Naive thymus-derived CD4-positive, alpha-beta T cell (primary cell): ENCODE results near the gene SLC6A6. TPM values are rescaled to one million over a fixed set of nuclear protein-coding genes. Genes with fewer than 3 reads are reported as not detected.

Experiments
- ATAC-seq: fragments of 150-1000 bp; cut with Tn5 transposase; 2 replicates; pipeline ENCODE4 v1.10.0; 2021; ENCODE audit warnings: mild to moderate bottlenecking, moderate library complexity
- CTCF ChIA-PET: fragments of 350-600 bp; sonication (Branson Sonifier 250); formaldehyde crosslinking; loops from one replicate; lab custom pipeline; 2021; ENCODE audit warnings: antibody characterized with exemption; lab: Charles Lee
- POLR2A ChIA-PET: fragments of 350-600 bp; sonication (Branson Sonifier 250); formaldehyde crosslinking; loops from one replicate; lab custom pipeline; 2021; ENCODE audit warnings: antibody characterized with exemption, inconsistent platforms; lab: Charles Lee
- DNase-seq, 9 donors: peaks; one replicate each; pipeline versions ENCODE4 v3.0.0 to v3.0.0-alpha.2; 2020 to 2022; ENCODE audit warnings: mixed read lengths in 1 of 9
- H3K27ac ChIP-seq: one replicate; pipeline ENCODE4 v1.7.0; 2013; ENCODE audit warnings: mild to moderate bottlenecking, low read depth, low read length, moderate library complexity
- H3K27me3 ChIP-seq, 2 donors: one replicate each; pipeline ENCODE4 v1.7.0; 2013; ENCODE audit warnings: low read length in 2 of 2, mild to moderate bottlenecking in 2 of 2, moderate library complexity in 2 of 2; ENCODE audit not compliant: control insufficient read depth in 2 of 2, insufficient read depth in 2 of 2
- H3K36me3 ChIP-seq, 3 experiments: 1 replicate in 2 of 3; 2 replicates in 1 of 3; pipeline ENCODE4 v1.7.0; 2013; ENCODE audit warnings: low read length in 3 of 3, mild to moderate bottlenecking in 3 of 3, moderate library complexity in 1 of 3; ENCODE audit not compliant: insufficient read depth in 3 of 3, control insufficient read depth in 2 of 3
- H3K4me1 ChIP-seq, 2 donors: one replicate each; pipeline ENCODE4 v1.7.0; 2013; ENCODE audit warnings: low read length in 2 of 2, mild to moderate bottlenecking in 2 of 2, moderate library complexity in 1 of 2; ENCODE audit not compliant: control insufficient read depth in 2 of 2, insufficient read depth in 2 of 2
- H3K4me3 ChIP-seq: 2 replicates; pipeline ENCODE4 v1.7.0; 2013; ENCODE audit warnings: mild to moderate bottlenecking, low read length
- H3K9me3 ChIP-seq, 3 experiments: 1 replicate in 2 of 3; 2 replicates in 1 of 3; pipeline ENCODE4 v1.7.0; 2013; ENCODE audit warnings: low read length in 3 of 3; ENCODE audit not compliant: control insufficient read depth in 2 of 3
- H3K27ac Mint-ChIP-seq, 9 donors: one replicate each; pipeline ENCODE4 v1.8.0; 2020 to 2022; ENCODE audit warnings: mixed read lengths in 9 of 9, mild to moderate bottlenecking in 8 of 9, moderate library complexity in 5 of 9, inconsistent platforms in 2 of 9
- H3K27me3 Mint-ChIP-seq, 5 donors: one replicate each; pipeline ENCODE4 v1.8.0; 2021 to 2022; ENCODE audit warnings: mixed read lengths in 5 of 5, mild to moderate bottlenecking in 1 of 5
- H3K36me3 Mint-ChIP-seq, 5 donors: one replicate each; pipeline ENCODE4 v1.8.0; 2020 to 2022; ENCODE audit warnings: mixed read lengths in 5 of 5, mild to moderate bottlenecking in 3 of 5, inconsistent platforms in 1 of 5
- H3K4me1 Mint-ChIP-seq, 7 donors: one replicate each; pipeline ENCODE4 v1.8.0; 2020 to 2022; ENCODE audit warnings: mixed read lengths in 7 of 7, mild to moderate bottlenecking in 3 of 7, inconsistent platforms in 1 of 7
- H3K4me3 Mint-ChIP-seq, 10 donors: one replicate each; pipeline ENCODE4 v1.8.0; 2020 to 2022; ENCODE audit warnings: mild to moderate bottlenecking in 10 of 10, mixed read lengths in 10 of 10, moderate library complexity in 6 of 10, inconsistent platforms in 2 of 10
- H3K9me3 Mint-ChIP-seq, 11 donors: one replicate each; pipeline ENCODE4 v1.8.0; 2020 to 2022; ENCODE audit warnings: mixed read lengths in 11 of 11, mild to moderate bottlenecking in 4 of 11, inconsistent platforms in 1 of 11, moderate library complexity in 1 of 11
- intact Hi-C, 2 donors: fragments of 100-400 bp; cut with micrococcal nuclease; formaldehyde crosslinking; loops; one replicate each; pipeline ENCODE4 v1.15.1; 2023
- polyA plus RNA-seq, 2 donors: library from polyadenylated mRNA; unstranded; fragments of 300-500 nt; fragmentation: Illumina TruSeq; gene quantifications; one replicate each; pipeline ENCODE4 v1.2.3, GENCODE V29; 2021
- total RNA-seq, 6 experiments: library from RNA in 5 of 6; stranded (reverse) in 5 of 6; gene quantifications; 1 replicate in 5 of 6; 2 replicates in 1 of 6; pipeline ENCODE4 v1.2.3 and lab custom pipeline; 2021 to 2026

Gene SLC6A6
- total and polyA plus RNA-seq, 7 experiments from 2014 or later, result 3.0 to 87.5 (median 35.2) TPM

DNA sequence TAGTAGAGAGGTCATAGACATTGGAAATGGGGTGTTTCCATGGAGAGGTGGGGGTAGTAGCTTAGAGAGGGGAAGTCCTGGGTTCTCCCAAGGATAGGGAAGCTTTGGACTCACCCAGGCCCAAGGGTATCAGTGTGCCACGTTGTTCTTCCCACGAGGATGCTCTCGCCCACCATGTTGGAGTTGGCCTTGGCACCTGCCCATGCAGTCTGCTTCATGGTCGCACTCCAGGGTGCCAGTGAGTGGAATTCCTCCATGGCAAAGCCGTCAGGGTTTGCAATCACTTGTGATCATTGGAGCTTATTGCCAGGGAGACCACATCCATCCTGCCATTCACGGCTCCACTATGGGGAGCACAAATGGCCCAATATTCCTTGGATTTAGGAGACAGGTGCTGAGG, 77.2 kb downstream of the SLC6A6 start:
- Mint-ChIP-seq H3K36me3 (peaks cover 15 to 65% (median 19%) of the 10 kb centered on the region in 5 donors), H3K27ac (no peak overlapping the region), H3K27me3 (no peaks in the 10 kb centered on the region), H3K9me3 (no peaks in the 10 kb centered on the region), H3K4me1 (peaks cover 0 to 6% (median 0%) of the 10 kb centered on the region in 7 donors), H3K4me3 (no peak overlapping the region)
- Histone ChIP-seq H3K27me3 (no peaks in the 10 kb centered on the region), H3K27ac (no peak overlapping the region), H3K4me1 (no peaks in the 10 kb centered on the region), H3K36me3 (peaks cover 6 to 96% (median 11%) of the 10 kb centered on the region in 3 experiments), H3K4me3 (no peak overlapping the region), H3K9me3 (no peaks in the 10 kb centered on the region)
- CTCF ChIA-PET, result interaction anchor here (0.5 kb wide), 1 partner anchor 11 kb away, joined by 3 read pairs; no protein-coding TSS in a partner anchor
- ATAC-seq (no peak), DNase-seq (no peak)
- POLR2A ChIA-PET, result interaction anchor here (0.5 kb wide), 1 partner anchor 210 kb away, joined by 3 read pairs; no protein-coding TSS in a partner anchor
- intact Hi-C loops, result no loop called here

DNA sequence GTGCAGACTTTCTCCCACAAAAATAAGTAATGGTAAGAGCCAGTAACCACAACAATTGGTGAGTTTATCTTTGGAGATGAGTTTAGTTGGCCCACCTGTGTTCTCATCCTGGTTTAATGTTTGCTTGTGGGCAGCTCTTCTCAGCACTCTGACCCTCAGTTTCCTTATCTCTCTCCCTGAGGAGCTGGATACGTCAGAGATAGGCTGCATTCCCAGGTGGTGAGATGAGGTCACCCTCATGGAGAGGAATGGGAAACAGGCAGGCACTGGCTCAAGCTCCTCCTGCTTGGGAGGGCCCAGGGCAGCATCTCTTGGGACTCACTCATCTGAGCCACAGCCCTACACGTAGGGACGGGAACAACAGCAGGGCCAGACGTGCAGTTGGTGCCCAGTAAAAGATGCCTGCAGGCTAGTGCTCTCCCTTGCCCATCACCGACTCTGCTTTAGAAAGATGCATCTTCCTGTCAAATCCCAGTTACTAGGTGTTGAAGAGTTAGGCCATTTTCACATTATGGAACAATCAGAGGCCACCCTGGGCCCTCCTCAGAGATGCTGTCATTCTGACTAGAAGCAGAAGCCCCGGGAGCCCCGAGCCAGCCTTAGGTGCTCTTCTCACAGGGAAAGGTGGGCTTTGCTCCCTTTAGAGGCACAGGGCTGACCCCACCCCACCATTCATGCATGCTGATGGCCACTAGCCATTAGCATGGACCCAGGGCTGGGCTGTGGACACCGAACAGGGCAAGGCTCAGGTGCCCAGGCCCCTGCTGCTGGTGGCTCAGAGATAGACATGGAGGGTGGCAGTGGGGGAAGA, 78.0 kb downstream of the SLC6A6 start:
- H3K4me1 ChIP-seq, result no peaks in the 10 kb centered on the region
- no peak overlapping the region for H3K4me3 ChIP-seq
- Mint-ChIP-seq H3K4me1 (peaks cover 0 to 6% (median 0%) of the 10 kb centered on the region in 7 donors), H3K4me3 (no peak overlapping the region), H3K27ac (peak overlapping the region in 1 of 9 donors; percentile 48), H3K36me3 (peaks cover 16 to 68% (median 22%) of the 10 kb centered on the region in 5 donors), H3K9me3 (no peaks in the 10 kb centered on the region), H3K27me3 (no peaks in the 10 kb centered on the region)
- intact Hi-C loops, result no loop called here
- ATAC-seq (no peak), DNase-seq (no peak)
- no peaks in the 10 kb centered on the region for H3K9me3 ChIP-seq
- CTCF ChIA-PET, result interaction anchor here (0.5 kb wide), 1 partner anchor 12 kb away, joined by 3 read pairs; no protein-coding TSS in a partner anchor
- POLR2A ChIA-PET, result interaction anchor here (0.5 kb wide), 1 partner anchor 211 kb away, joined by 3 read pairs; no protein-coding TSS in a partner anchor
- H3K27ac ChIP-seq, result no peak overlapping the region
- peaks cover 6 to 97% (median 11%) of the 10 kb centered on the region in 3 experiments for H3K36me3 ChIP-seq
- H3K27me3 ChIP-seq, result no peaks in the 10 kb centered on the region

DNA sequence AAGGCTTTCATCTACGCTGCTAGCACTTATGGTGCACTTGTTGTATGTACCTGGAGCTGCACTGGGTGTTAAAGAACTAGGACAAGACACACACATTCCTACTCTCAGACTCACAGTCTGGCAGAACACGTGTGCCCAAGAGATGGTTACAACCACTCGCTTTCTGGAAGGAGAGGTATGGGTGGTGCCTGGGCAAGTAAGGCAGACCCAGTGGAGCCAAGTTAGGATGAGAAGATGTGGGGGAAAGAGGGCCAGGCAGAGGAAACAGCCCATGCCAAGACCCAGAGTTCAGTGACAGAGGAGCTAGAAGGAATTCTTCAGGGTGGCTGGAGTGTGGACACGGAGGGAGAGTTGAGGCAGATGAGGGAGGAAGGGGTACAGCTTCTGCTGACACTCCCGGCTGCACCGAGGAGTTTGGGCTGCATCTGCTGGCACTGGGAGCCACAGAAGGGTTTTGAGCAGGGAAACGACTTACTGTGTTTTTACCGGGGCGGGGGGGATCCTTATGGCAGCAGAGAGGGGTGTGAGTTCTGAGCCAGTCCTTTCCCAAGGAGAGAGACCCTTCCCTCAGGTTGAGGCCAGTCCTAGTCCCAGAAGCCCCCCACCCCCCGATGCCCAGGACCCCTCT, 78.7 kb downstream of the SLC6A6 start:
- Mint-ChIP-seq H3K4me1 (peaks cover 0 to 6% (median 0%) of the 10 kb centered on the region in 7 donors), H3K4me3 (no peak overlapping the region), H3K27ac (peak overlapping the region in 2 of 9 donors; percentile 20 to 48), H3K36me3 (peaks cover 19 to 66% (median 22%) of the 10 kb centered on the region in 5 donors), H3K9me3 (no peaks in the 10 kb centered on the region), H3K27me3 (no peaks in the 10 kb centered on the region)
- Histone ChIP-seq H3K4me1 (no peaks in the 10 kb centered on the region), H3K27ac (no peak overlapping the region), H3K27me3 (no peaks in the 10 kb centered on the region), H3K9me3 (no peaks in the 10 kb centered on the region), H3K36me3 (peaks cover 6 to 98% (median 11%) of the 10 kb centered on the region in 3 experiments), H3K4me3 (no peak overlapping the region)
- CTCF ChIA-PET, result no interaction called here
- ATAC-seq (no peak), DNase-seq (no peak)
- POLR2A ChIA-PET, result no interaction called here
- intact Hi-C loops, result no loop called here

DNA sequence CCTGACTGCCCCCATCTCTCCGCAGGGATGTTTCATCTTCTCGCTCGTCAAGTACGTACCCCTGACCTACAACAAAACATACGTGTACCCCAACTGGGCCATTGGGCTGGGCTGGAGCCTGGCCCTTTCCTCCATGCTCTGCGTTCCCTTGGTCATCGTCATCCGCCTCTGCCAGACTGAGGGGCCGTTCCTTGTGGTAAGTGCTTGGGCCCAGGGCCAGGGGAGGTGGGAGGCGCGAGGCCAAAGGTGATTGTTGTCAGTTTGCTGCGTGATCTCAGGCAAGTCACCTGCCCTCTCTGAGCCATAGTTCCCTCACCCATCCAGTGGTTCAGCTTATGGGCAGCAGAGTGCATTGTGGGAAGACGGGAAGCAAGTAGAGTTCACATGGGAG, 79.2 kb downstream of the SLC6A6 start:
- no peak overlapping the region for H3K4me3 ChIP-seq
- Mint-ChIP-seq H3K4me1 (peaks cover 0 to 6% (median 0%) of the 10 kb centered on the region in 7 donors), H3K27ac (no peak overlapping the region), H3K4me3 (no peak overlapping the region), H3K9me3 (no peaks in the 10 kb centered on the region), H3K27me3 (no peaks in the 10 kb centered on the region), H3K36me3 (peaks cover 19 to 65% (median 22%) of the 10 kb centered on the region in 5 donors)
- H3K9me3 ChIP-seq, result no peaks in the 10 kb centered on the region
- CTCF ChIA-PET, result no interaction called here
- no peaks in the 10 kb centered on the region for H3K4me1 ChIP-seq
- peaks cover 6 to 98% (median 11%) of the 10 kb centered on the region in 3 experiments for H3K36me3 ChIP-seq
- intact Hi-C loops, result no loop called here
- ATAC-seq, result no peak
- H3K27ac ChIP-seq, result no peak overlapping the region
- no peaks in the 10 kb centered on the region for H3K27me3 ChIP-seq
- no peak for DNase-seq
- POLR2A ChIA-PET, result no interaction called here

DNA sequence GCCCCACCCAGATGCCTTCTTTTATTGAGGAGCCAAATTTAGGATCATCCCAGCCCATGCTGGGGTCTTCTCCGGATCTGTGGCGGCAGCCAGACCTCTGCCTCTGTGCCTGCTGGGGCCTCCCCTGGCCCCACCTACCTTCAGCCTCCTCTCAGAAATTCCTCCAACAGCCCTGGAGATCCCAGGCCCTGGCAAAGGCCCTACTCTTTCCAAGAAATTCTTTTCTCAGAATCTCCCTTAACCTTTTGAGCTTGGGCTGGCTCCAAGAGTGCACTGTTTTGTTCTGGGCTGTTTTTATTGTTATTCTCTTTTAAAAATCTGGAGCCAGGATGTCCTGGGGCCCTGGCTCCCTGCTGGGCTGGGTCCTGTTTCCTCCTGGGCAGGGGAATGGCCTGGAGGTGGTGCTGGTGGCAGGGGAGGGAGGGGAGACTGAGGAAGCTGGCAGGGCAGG, 79.9 kb downstream of the SLC6A6 start:
- ATAC-seq (no peak), DNase-seq (no peak)
- POLR2A ChIA-PET, result no interaction called here
- no peaks in the 10 kb centered on the region for H3K27me3 Mint-ChIP-seq
- no peak overlapping the region for H3K27ac ChIP-seq
- peaks cover 0 to 6% (median 0%) of the 10 kb centered on the region in 7 donors for H3K4me1 Mint-ChIP-seq
- H3K27me3 ChIP-seq, result no peaks in the 10 kb centered on the region
- H3K4me3 Mint-ChIP-seq, result no peak overlapping the region
- H3K9me3 ChIP-seq, result no peaks in the 10 kb centered on the region
- no peaks in the 10 kb centered on the region for H3K9me3 Mint-ChIP-seq
- intact Hi-C loops, result no loop called here
- peaks cover 19 to 59% (median 22%) of the 10 kb centered on the region in 5 donors for H3K36me3 Mint-ChIP-seq
- peaks cover 6 to 98% (median 11%) of the 10 kb centered on the region in 3 experiments for H3K36me3 ChIP-seq
- H3K27ac Mint-ChIP-seq, result no peak overlapping the region
- CTCF ChIA-PET, result interaction anchor here (0.6 kb wide), 1 partner anchor 368 kb away, joined by 3 read pairs; no protein-coding TSS in a partner anchor
- H3K4me3 ChIP-seq, result no peak overlapping the region
- no peaks in the 10 kb centered on the region for H3K4me1 ChIP-seq

DNA sequence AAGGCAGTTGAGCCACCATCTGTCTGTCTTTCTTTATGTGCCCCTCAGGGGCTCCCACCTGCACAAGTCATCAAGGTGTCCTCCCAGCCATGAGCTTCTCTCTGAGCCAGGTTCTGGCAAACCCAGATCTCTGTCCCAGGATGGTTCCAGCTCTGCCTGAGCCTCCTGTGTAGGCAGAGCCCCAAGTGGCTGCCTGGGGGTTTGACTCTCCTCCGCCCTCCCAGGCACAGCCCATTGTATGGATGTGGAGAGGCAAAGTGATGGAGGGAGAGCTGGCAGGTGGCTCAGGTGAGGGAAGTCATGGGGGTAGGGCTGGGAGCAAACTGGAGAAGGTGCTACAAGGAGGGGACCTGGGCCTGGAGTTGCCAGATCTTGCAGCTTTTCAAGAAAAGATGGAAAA, 80.9 kb downstream of the SLC6A6 start:
- Mint-ChIP-seq H3K36me3 (peaks cover 19 to 50% (median 21%) of the 10 kb centered on the region in 5 donors), H3K4me1 (peaks cover 0 to 6% (median 0%) of the 10 kb centered on the region in 7 donors), H3K4me3 (no peak overlapping the region), H3K27ac (peak overlapping the region in 3 of 9 donors; percentile 21 to 70 (median 41)), H3K9me3 (no peaks in the 10 kb centered on the region), H3K27me3 (no peaks in the 10 kb centered on the region)
- no peaks in the 10 kb centered on the region for H3K9me3 ChIP-seq
- no peak overlapping the region for H3K4me3 ChIP-seq
- intact Hi-C loops, result no loop called here
- no peak for DNase-seq
- no peak overlapping the region for H3K27ac ChIP-seq
- no peak for ATAC-seq
- no peaks in the 10 kb centered on the region for H3K27me3 ChIP-seq
- H3K36me3 ChIP-seq, result peaks cover 5 to 95% (median 11%) of the 10 kb centered on the region in 3 experiments
- POLR2A ChIA-PET, result no interaction called here
- CTCF ChIA-PET, result no interaction called here
- no peaks in the 10 kb centered on the region for H3K4me1 ChIP-seq
